Measurements from ENCODE around the gene LNP1.

LNP1 gene

DNA sequence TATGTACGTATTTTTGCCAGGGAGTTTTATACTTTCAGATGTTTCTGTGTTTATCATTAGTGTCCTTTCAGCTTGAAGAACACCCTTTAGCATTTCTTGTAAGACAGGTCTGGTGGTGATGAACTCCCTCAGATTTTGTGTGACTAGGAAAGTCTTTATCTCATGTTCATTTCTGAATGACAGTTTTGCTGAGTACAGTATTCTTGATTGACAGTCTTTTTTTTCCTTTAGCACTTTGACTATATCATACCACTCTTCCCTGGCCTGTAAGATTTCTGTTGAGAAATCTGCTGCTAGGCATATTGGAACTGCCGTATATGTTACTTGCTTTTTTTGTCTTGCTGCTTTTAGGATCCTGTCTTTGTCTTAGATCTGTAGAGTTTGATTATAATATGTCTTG is 5.8 kb downstream of the LNP1 start:
- H3K4me3 ChIP-seq (ENCODE audit: low read length): no peak overlapping the region
- TF ChIP-seq, protein P1, sequence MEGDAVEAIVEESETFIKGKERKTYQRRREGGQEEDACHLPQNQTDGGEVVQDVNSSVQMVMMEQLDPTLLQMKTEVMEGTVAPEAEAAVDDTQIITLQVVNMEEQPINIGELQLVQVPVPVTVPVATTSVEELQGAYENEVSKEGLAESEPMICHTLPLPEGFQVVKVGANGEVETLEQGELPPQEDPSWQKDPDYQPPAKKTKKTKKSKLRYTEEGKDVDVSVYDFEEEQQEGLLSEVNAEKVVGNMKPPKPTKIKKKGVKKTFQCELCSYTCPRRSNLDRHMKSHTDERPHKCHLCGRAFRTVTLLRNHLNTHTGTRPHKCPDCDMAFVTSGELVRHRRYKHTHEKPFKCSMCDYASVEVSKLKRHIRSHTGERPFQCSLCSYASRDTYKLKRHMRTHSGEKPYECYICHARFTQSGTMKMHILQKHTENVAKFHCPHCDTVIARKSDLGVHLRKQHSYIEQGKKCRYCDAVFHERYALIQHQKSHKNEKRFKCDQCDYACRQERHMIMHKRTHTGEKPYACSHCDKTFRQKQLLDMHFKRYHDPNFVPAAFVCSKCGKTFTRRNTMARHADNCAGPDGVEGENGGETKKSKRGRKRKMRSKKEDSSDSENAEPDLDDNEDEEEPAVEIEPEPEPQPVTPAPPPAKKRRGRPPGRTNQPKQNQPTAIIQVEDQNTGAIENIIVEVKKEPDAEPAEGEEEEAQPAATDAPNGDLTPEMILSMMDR (conservative IDR thresholded peaks at IDR 0.05; ENCODE audit: low read length): no peak

DNA sequence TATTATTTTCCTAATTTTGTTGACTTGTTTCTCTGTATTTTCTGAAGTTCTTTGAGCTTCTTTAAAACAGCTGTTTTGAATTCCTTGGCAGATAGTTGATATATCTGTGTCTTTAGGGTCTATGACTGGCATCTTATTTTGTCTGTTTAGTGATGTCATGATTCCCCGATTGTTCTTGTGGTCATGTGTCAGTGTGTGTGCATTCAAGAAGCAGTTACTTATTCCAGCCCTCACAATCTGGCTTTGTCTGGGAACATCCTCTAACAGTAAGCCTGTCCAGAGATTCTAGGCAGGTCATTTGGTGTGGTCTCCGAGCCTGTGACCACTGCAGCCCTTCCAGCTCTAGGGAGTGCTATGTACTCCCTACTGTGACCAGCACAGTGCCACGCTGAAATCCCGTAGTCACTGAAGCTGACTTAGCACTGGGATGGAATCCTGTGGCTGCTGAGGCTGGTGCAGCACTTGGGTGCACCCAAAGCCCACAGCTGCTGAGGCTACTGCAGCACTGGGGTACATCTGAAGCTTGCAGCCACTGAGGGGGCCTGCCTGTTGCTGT is 6.7 kb downstream of the LNP1 start:
- TF ChIP-seq, protein P1 (conservative IDR thresholded peaks at IDR 0.05; ENCODE audit: low read length): no peak

More for the DNA sequence above, 5.8 kb downstream of the LNP1 start:
- no peak for DNase-seq (ENCODE audit: low read depth)

DNA sequence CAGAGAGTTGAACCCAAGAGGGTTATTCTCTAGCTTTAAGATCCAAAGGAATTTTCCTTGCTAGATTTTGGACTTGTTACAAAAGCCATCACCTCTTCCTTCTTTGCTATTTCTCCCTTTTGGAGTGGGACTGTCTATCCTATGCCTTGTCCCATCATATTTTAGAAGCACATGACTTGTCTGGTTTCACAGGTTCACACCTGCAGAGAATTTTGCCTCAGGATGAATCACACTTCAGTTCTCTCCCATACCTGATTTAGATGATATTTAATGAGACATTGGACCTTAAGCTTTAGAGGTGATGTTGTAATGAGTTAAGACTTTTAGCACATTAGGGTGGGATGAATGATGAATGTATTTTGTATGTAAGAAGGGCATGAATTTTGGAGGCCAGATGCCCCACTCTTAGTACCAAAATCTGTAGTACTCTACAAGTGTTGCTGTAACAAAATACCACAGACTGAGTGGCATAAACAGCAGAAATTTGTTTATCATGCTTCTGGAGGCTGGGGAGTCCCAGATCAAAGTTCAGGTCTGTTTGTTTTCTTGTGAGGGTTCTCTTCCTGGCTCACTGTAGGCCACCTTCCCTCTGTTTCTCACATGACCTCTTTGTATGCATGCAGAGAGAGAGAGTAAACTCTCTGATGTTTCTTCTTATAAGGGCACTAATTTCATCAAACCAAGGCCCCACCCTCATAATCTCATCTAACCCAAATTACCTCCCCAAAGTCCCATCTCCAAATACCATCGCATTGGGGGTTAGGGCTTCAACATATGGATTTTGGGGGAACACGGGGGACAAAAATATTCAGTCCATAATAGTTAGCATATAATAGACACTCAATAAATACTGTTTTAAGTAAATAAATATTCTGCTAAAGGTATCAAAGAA is 10.0 kb downstream of the LNP1 start:
- H3K4me3 ChIP-seq (ENCODE audit: low read length): no peak overlapping the region
- TF ChIP-seq, protein P1 (conservative IDR thresholded peaks at IDR 0.05; ENCODE audit: low read length): no peak
- no peak for DNase-seq (ENCODE audit: low read depth)

More for the DNA sequence above, 6.7 kb downstream of the LNP1 start:
- no peak for DNase-seq (ENCODE audit: low read depth)
- H3K4me3 ChIP-seq (ENCODE audit: low read length): no peak overlapping the region

DNA sequence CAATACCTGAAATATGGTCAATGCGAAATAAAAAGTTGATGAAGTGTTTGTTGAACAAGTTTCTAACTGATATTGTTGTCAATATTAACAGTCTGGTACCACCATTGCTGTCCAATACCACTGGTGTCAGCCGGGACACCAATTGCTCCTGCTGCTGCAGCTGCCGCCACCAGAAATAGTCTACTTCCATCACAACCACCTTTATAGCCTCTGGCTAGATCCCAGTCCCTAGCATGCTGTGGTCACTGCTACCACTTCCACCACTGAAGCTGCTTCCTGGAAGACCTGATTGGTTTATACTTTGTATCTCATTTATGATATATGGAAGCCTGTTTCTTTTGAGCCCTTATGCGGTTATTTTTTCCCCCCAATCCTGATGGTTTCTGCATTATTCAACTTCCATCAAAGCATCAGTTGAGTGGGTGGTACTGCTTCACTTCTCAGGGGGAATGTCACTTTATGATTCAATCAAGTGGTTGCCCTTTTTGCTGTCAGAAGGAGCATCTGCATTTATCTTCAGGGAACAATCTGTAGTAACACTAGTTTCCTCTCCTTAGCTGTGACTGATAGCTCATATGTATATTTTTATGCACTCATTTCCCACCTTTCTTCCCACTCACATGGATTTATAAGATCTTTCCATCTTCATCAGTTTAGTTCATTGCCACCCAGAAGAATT is 11.7 kb downstream of the LNP1 start:
- no peak overlapping the region for H3K4me3 ChIP-seq (ENCODE audit: low read length)
- TF ChIP-seq, protein P1 (conservative IDR thresholded peaks at IDR 0.05; ENCODE audit: low read length): no peak
- no peak for DNase-seq (ENCODE audit: low read depth)

DNA sequence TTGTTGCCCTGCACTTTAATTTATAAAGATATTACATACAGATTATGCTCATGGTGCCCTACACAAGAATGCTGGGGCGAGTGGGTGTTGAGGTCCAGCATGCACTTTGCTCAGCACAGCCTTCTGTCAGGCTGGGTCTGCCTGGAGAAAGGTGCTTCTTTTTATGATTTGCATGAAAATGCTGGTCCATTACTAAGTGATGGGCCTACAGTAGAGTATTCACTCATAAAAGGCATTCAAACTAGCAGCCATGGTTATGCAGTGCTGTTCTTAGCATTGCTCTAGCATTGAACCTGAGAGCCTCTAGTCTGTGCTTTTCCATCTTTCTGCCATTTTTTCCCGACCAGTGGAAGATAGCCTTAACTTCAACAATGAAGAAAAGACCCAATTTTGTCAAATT is 12.3 kb downstream of the LNP1 start:
- TF ChIP-seq, protein P1 (conservative IDR thresholded peaks at IDR 0.05; ENCODE audit: low read length): no peak
- H3K4me3 ChIP-seq (ENCODE audit: low read length): no peak overlapping the region
- no peak for DNase-seq (ENCODE audit: low read depth)

DNA sequence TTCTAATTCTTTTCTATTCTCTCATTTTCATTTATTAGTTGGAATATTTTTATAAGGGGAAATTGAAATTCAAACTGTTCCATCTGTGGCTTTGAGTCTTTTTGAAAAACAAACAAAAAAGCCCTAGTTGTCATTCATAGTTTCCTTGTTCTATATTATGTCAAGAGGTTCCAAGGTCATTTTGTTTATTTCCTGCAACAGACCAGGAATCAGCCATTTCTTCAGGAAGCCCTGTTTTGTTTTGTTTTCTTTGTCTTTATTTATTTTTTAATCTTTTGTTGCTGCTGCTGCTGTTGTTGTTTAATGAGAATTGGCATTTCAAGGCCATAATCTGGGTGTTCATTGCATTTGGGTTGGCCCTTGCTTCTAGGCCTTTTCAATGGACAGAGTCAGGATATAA is 14.8 kb downstream of the LNP1 start:
- no peak overlapping the region for H3K4me3 ChIP-seq (ENCODE audit: low read length)
- TF ChIP-seq, protein P1 (conservative IDR thresholded peaks at IDR 0.05; ENCODE audit: low read length): no peak
- DNase-seq (ENCODE audit: low read depth): no peak
